Subcutaneous adipose tissue (tissue), 4 donors: ENCODE measurements around the gene SLMAP. TPM values are rescaled to one million over a fixed set of nuclear protein-coding genes. Genes with fewer than 3 reads are reported as not detected.

Source experiments
- CTCF ChIP-seq: fragments of 450-650 bp; IDR thresholded peaks from one replicate; pipeline ENCODE4 v1.5.1; 2016; ENCODE audit warnings: low read depth, mild to moderate bottlenecking, control low read depth, antibody characterized with exemption, moderate library complexity
- total RNA-seq, 4 donors: library from RNA; depleted of rRNA; stranded (reverse); fragments of >200 nt; gene quantifications; one replicate each; pipeline ENCODE4 v1.1.0, GENCODE V29; 2016

Gene SLMAP
- total RNA-seq, 4 donors from 2014 or later, result 42.2 to 66.1 (median 54.2) TPM

- TF ChIP-seq CTCF, result no peak
Measured at GRCh38 chr3:57892423-57892822, 136.3 kb downstream of the SLMAP start.

GRCh38 chr3:57893156-57893555 is 137.0 kb downstream of the SLMAP start:
- TF ChIP-seq CTCF, result no peak

- TF ChIP-seq CTCF, result no peak
Measured at GRCh38 chr3:57893668-57894067, 137.6 kb downstream of the SLMAP start.

GRCh38 chr3:57896031-57896430 is 139.9 kb downstream of the SLMAP start:
- no peak for TF ChIP-seq CTCF

- no peak for TF ChIP-seq CTCF
Measured at GRCh38 chr3:57896691-57897090, 140.6 kb downstream of the SLMAP start.

- no peak for TF ChIP-seq CTCF
Measured at GRCh38 chr3:57900786-57901185, 144.7 kb downstream of the SLMAP start.

GRCh38 chr3:57903124-57903890 is 147.2 kb downstream of the SLMAP start:
- no peak for TF ChIP-seq CTCF
